Measurements from ENCODE around the gene ETV6.
A peak's percentile ranks its signal among the peaks of the same experiment; 100 is the strongest.

ETV6 gene

GRCh38 chr12:11836282-11837151 is 187.0 kb downstream of the ETV6 start:
- peak; percentile 56 to 63 for DNase-seq

- DNase-seq = no peak
Measured at GRCh38 chr12:11837216-11837934, 187.9 kb downstream of the ETV6 start.

- no peak for DNase-seq
Measured at GRCh38 chr12:11838403-11838802, 188.9 kb downstream of the ETV6 start.

GRCh38 chr12:11839091-11839641 is 189.7 kb downstream of the ETV6 start:
- DNase-seq = no peak

GRCh38 chr12:11840366-11840765 is 190.9 kb downstream of the ETV6 start:
- no peak for DNase-seq

GRCh38 chr12:11846488-11846887 is 197.0 kb downstream of the ETV6 start:
- no peak for DNase-seq

GRCh38 chr12:11847539-11847938 is 198.1 kb downstream of the ETV6 start:
- DNase-seq = no peak

- DNase-seq = no peak
Measured at GRCh38 chr12:11849757-11850504, 200.5 kb downstream of the ETV6 start.

GRCh38 chr12:11853126-11853525 is 203.7 kb downstream of the ETV6 start:
- DNase-seq = no peak

- no peak for DNase-seq
Measured at GRCh38 chr12:11854011-11854499, 204.6 kb downstream of the ETV6 start.

- DNase-seq = no peak
Measured at GRCh38 chr12:11855983-11856374, 206.5 kb downstream of the ETV6 start.

- no peak for DNase-seq
Measured at GRCh38 chr12:11856971-11857370, 207.5 kb downstream of the ETV6 start.

- DNase-seq = no peak
Measured at GRCh38 chr12:11859705-11860425, 210.4 kb downstream of the ETV6 start.

GRCh38 chr12:11861155-11861863 is 211.8 kb downstream of the ETV6 start:
- no peak for DNase-seq

GRCh38 chr12:11861864-11862600 is 212.6 kb downstream of the ETV6 start:
- DNase-seq = no peak

- DNase-seq = no peak
Measured at GRCh38 chr12:11862798-11863197, 213.3 kb downstream of the ETV6 start.

- no peak for DNase-seq
Measured at GRCh38 chr12:11863478-11863906, 214.0 kb downstream of the ETV6 start.

- no peak for DNase-seq
Measured at GRCh38 chr12:11863988-11864387, 214.5 kb downstream of the ETV6 start.

- no peak for DNase-seq
Measured at GRCh38 chr12:11865824-11866223, 216.3 kb downstream of the ETV6 start.

- DNase-seq = no peak
Measured at GRCh38 chr12:11868027-11868426, 218.6 kb downstream of the ETV6 start.

- no peak for DNase-seq
Measured at GRCh38 chr12:11869406-11869805, 219.9 kb downstream of the ETV6 start.

All from stimulated activated CD4-positive, alpha-beta T cell treated with anti-CD3 and anti-CD28 coated beads, Interleukin-4, amount 100 ng/mL, for 4 hours (primary cell).